Ascending aorta (tissue), 2 donors: Measurements from ENCODE around the gene SHISA6. TPM values are rescaled to one million over a fixed set of nuclear protein-coding genes. Genes with fewer than 3 reads are reported as not detected.

ENCODE experiments used
- DNase-seq, 2 donors: peaks; one replicate each; pipeline ENCODE4 v3.0.0-alpha.2; 2019; ENCODE audit warnings: low spot score in 2 of 2
- H3K27ac ChIP-seq, 2 donors: fragments of 200-600 bp; sonication (generic); one replicate each; pipeline ENCODE4 v1.5.1; 2016 to 2017; ENCODE audit warnings: mild to moderate bottlenecking in 1 of 2
- H3K27me3 ChIP-seq: fragments of 200-600 bp; sonication (generic); one replicate; pipeline ENCODE4 v1.5.1; 2017
- H3K36me3 ChIP-seq, 2 donors: fragments of 200-600 bp; sonication (generic); one replicate each; pipeline ENCODE4 v1.5.1; 2016
- H3K4me1 ChIP-seq, 2 donors: fragments of 200-600 bp; sonication (generic); one replicate each; pipeline ENCODE4 v1.5.1; 2016 to 2017; ENCODE audit warnings: mild to moderate bottlenecking in 1 of 2
- H3K4me3 ChIP-seq, 2 donors: fragments of 200-600 bp; sonication (generic); one replicate each; pipeline ENCODE4 v1.5.1; 2016 to 2017; ENCODE audit warnings: mild to moderate bottlenecking in 1 of 2
- H3K9me3 ChIP-seq, 2 donors: fragments of 200-600 bp; sonication (generic); one replicate each; pipeline ENCODE4 v1.5.1; 2016
- CTCF ChIP-seq, 3 experiments: fragments of 200-600 bp in 2 of 3; fragments of 450-650 bp in 1 of 3; sonication (generic) in 2 of 3; IDR thresholded peaks; one replicate each; pipeline ENCODE4 v1.5.1; 2016 to 2019; ENCODE audit warnings: antibody characterized with exemption in 3 of 3, mild to moderate bottlenecking in 1 of 3, moderate library complexity in 1 of 3
- intact Hi-C: fragments of 100-400 bp; cut with DNase I; formaldehyde crosslinking; loops from one replicate; pipeline ENCODE4 v1.15.1; 2023
- total RNA-seq: library from RNA; depleted of rRNA; stranded (reverse); fragments of >200 nt; gene quantifications from one replicate; pipeline ENCODE4 v1.1.0, GENCODE V29; 2016

The SHISA6 gene
- total RNA-seq, 1 donor from 2014 or later = 0.11 TPM

- Histone ChIP-seq H3K36me3 (no peaks in the 10 kb centered on the region), H3K27me3 (no peaks in the 10 kb centered on the region), H3K9me3 (no peaks in the 10 kb centered on the region), H3K4me1 (no peaks in the 10 kb centered on the region), H3K4me3 (no peak overlapping the region), H3K27ac (no peak overlapping the region)
- intact Hi-C loops = no loop called here
- no peak for TF ChIP-seq CTCF (IDR thresholded peaks at IDR 0.05)
- no peak for DNase-seq
Measured at GRCh38 chr17:11274106-11274505, 33.1 kb downstream of the SHISA6 start.

DNA sequence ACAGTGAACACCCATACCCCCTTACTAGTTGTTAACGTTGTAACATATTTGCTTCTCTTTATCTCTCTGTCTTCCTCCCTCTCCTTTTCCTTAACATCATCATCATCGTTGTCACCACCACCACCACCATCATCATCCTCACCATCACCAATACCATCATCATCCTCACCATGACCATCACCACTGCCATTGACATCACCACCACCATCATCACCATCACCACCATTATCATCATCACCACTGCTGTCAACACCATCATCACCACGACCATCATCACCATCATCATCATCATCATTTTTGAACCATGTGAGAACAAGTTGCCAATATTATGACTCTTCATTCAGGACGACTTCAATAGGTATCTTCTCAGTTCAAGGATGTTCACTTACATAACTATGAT lies 35.5 kb downstream of the SHISA6 start:
- Histone ChIP-seq H3K36me3 (no peaks in the 10 kb centered on the region), H3K27me3 (no peaks in the 10 kb centered on the region), H3K4me3 (no peak overlapping the region), H3K27ac (no peak overlapping the region), H3K9me3 (no peaks in the 10 kb centered on the region), H3K4me1 (no peaks in the 10 kb centered on the region)
- intact Hi-C loops = no loop called here
- no peak for DNase-seq
- TF ChIP-seq CTCF (IDR thresholded peaks at IDR 0.05) = no peak

DNA sequence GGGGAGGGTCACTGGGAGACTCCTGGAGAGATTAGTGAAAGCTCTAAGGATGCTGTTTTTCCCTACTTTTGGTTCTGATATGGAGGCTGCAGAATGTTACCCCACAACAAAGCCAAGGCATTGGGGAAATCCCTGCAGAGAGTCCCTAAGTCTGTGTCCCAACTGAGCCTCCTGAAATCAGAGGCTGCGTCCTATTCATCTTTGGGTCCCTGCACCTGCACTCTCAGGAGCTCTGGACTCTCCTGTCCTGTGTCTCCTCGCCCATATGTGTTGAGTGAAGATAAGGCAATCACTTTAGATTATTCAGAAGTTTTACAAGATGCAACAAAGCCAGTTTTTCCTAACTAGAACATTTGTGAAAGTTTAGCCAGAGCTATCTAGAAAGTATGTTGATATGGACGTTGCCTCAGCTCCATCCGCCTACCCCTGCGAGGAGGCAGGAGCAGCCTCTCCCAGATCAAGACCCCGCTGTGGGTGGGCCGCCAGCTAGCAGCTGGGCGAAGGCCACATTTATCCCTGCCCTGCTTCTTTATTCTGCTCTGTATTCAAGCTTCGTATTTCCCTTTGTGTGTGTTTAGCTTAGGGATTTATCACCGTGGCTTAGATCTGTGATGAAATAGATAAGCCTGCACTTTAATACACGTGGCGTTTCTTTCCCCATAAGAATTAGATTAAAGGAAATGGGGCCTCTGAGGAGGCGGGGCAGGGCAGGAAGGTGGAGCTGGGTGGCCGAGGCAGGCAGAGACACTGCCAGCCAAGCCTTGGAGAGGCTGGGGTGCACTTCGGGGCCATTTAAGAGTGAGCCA lies 37.4 kb downstream of the SHISA6 start:
- Histone ChIP-seq H3K36me3 (no peaks in the 10 kb centered on the region), H3K4me3 (no peak overlapping the region), H3K27ac (no peak overlapping the region), H3K9me3 (no peaks in the 10 kb centered on the region), H3K27me3 (no peaks in the 10 kb centered on the region), H3K4me1 (no peaks in the 10 kb centered on the region)
- no peak for DNase-seq
- intact Hi-C loops = no loop called here
- TF ChIP-seq CTCF (IDR thresholded peaks at IDR 0.05) = no peak

- no peaks in the 10 kb centered on the region for H3K36me3 ChIP-seq
- no peaks in the 10 kb centered on the region for H3K27me3 ChIP-seq
- DNase-seq = no peak
- TF ChIP-seq CTCF (IDR thresholded peaks at IDR 0.05) = no peak
- H3K27ac ChIP-seq = no peak overlapping the region
- intact Hi-C loops = no loop called here
- no peaks in the 10 kb centered on the region for H3K4me1 ChIP-seq
- no peak overlapping the region for H3K4me3 ChIP-seq
- no peaks in the 10 kb centered on the region for H3K9me3 ChIP-seq
Measured at GRCh38 chr17:11278992-11279270, 37.9 kb downstream of the SHISA6 start.

- no peak for DNase-seq
- no peaks in the 10 kb centered on the region for H3K4me1 ChIP-seq
- no peaks in the 10 kb centered on the region for H3K9me3 ChIP-seq
- H3K27ac ChIP-seq = no peak overlapping the region
- intact Hi-C loops = no loop called here
- no peaks in the 10 kb centered on the region for H3K36me3 ChIP-seq
- H3K27me3 ChIP-seq = no peaks in the 10 kb centered on the region
- no peak for TF ChIP-seq CTCF (IDR thresholded peaks at IDR 0.05)
- no peak overlapping the region for H3K4me3 ChIP-seq
Measured at GRCh38 chr17:11279776-11280344, 38.8 kb downstream of the SHISA6 start.
